ENCODE results near the gene SEMA3G.

SEMA3G gene

GRCh38 chr3:52438579-52439425 lies 6.1 kb downstream of the SEMA3G start:
- no peak for DNase-seq

- DNase-seq: no peak
Observed at GRCh38 chr3:52438104-52438376, 6.9 kb downstream of the SEMA3G start.

- DNase-seq: no peak
Observed at GRCh38 chr3:52437326-52438103, 7.4 kb downstream of the SEMA3G start.

- no peak for DNase-seq
Observed at GRCh38 chr3:52436500-52437149, 8.3 kb downstream of the SEMA3G start.

GRCh38 chr3:52435246-52436101 lies 9.4 kb downstream of the SEMA3G start:
- DNase-seq: no peak

DNA sequence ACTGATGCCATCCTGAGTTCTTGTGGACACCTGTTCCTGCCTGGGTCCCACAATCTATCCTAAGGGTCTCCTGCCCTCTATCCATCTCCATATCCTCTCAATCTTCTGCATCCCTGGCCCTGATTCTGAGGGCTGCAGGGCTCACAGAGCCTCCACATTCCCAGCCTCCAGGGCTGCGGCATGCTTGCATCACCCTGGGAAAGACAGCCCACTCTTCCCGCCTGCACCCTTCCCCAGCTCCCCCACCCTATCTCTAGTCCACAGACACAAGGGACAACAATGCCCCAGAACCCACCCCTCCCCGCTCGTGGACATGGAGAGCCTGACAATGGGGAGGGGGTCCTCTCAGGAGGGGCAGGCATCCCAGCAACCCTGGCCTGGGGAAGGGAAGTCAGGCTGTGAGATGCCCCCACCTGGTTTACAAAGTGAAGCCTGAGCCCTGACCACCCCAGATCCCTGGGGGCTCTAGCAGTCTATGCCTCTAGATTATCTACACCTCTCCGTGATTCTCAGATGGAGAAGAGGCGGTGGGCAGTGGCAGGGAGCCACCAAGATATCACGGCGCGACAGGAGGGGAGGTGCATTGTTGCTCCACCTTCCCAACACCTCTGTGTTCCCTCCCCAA lies 10.3 kb downstream of the SEMA3G start:
- no peak for DNase-seq

DNA sequence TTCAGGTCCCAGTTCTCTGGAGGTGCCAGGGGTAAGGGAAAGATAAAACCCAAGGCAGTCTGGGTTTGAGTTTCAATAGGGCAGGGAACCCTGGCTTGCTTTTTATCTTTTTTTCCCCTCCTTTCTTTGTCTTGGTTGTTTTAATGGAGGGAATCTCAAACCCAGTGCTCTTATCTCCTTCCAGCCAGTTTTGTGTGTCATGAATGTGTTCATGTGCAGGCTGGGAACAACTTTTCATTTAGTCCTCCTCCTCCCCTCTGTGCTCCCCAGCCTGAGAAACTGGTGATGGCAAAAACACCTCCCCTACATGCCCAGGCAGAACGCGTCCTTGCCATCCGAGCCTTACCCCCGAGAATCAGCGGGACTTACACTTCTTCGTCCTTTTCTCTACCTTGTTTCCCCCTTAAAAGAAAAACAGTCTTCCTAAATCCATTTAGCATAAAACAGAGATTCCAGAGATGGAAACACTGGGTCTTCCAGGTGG lies 10.9 kb downstream of the SEMA3G start:
- no peak for DNase-seq

DNA sequence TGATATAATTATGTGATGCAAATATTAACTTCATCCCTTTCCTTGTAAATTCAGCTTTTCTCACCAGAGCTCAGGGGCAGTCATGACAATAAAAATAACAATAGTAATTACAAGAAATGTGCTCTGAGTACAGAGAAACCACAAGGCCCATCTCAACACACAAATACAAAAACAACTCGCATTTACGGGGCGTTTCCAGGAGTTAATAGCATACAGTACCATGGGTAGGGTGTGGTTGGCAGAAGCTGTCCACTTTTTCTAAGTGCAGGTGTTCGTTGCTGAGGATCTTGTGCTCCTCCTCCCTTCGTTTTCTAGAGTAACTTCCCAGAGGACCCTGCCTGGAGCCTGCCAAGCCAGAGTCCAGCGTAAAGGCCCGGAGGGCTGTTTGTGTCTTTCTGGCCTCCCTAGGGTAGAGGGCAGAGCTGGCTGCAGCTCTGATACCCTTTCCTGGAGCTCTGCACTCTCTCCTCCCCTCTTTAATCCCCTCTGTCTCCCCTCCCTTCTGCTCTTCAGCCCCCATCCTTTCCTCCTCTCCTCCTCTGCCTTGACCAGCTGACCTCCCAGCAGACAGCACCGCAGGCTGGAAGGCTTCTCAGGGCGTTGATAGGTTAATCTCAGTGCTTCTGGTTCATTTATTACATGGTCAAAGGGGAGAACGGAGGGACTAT lies 11.4 kb downstream of the SEMA3G start:
- no peak for DNase-seq

GRCh38 chr3:52432691-52433141 lies 12.2 kb downstream of the SEMA3G start:
- DNase-seq: no peak

- DNase-seq: no peak
Observed at GRCh38 chr3:52432225-52432624, 12.7 kb downstream of the SEMA3G start.

DNA sequence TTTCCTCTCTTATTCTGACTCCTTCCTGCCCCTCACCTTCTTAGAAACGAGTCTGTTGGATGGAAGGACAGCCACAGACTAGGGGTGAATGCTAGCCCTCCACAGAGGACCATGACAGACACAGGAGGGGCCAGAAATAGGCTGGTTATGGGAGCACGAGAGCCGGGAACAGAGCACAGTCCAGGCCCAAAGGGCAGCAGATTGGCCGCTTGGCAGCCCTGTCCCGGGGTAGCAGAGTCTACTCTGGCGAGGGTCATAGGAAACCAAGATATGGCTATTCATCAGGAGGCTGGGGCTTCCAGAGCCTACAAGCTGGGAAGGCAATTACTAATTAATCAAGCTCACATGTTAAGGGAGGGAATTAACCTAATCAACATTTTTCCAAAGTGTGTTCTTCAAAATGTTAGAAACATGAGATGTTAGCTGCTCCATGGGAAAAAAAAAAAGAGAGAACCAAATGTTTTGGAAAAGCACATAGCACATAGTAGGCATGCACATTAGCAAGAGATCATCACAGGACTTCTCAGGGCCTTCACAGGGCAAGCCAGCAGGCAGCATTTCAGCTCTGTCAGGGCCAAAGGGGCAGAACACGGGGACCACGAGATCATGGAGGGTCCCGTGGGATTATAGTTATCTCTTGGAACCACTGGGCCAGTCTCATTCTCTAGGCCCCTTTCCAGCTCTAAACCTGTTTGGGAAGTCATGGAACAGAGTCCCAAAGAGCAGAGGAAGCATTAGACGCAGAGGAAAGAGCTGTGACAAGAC lies 13.3 kb downstream of the SEMA3G start:
- DNase-seq: no peak

GRCh38 chr3:52430416-52430810 lies 14.5 kb downstream of the SEMA3G start:
- no peak for DNase-seq

DNA sequence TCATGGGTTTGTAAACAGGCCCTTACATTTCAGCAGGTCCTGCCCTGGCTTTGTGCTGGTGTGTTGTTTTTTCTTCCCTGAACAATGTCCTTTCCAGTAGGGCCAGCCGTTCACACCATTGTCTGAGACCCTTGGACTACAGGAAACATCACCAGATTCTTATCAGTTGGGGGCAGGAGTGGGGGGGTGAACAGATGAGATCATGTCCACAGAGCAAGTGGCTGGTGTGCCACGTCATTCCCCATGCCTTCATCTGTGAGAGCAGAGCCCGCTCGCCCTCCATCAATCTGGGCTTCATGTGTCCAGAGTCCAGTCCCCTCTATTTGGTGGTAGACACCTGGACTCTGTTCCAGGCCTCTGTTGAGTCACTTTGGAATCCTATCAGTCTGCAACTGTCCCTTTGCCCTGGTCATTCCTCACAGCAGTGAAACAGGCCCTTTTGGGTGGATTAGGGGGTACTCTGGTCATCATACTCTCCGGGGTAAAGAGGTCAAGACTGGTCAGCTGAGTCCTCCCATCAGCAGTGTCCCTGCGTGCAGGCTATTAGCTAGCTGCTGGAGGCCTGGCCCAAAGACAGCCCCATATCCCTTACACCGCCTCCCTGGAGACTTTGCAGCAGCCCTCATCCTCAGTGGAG lies 15.0 kb downstream of the SEMA3G start:
- no peak for DNase-seq

- no peak for DNase-seq
Observed at GRCh38 chr3:52429031-52429430, 15.9 kb downstream of the SEMA3G start.

DNA sequence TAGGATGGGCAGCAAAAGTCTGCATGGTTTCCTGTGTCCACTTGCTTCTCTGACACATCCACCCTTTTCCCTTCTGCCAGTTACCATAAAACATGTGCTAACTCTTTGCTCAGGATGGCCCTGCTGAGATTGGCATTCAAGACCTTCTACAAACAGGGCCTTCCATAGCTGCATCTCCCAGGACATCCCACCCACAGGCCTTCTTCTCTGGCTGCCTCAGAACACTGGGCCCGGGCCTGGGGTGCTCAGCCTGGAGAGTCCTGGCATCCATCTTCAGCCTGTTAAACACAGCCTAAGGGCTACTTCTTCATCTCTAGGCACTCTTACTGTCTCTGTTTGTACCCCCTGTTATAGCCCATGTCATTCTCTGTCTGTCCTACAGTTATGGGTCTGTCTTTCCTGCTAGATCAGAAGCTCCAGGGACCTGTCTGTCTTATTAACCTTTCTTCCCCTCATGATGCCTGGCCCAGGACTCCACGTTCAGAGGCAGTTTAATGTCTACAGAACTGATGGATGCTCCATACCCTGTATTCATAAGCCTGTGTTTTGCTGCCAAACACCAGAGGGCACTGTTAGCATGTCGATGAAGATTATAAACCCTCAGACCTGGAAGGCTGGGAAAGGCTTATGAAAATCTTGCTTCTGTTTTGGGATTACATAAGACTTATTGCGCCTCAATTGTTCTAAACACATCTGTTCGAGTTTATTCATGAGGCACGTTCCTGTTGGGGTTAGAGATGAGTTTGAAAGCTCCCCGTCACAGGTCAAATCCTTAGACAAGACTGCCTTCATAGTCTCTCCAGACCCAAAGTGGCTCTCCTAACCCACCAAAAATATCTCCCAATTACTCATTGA lies 16.5 kb downstream of the SEMA3G start:
- peak; percentile 63 for DNase-seq

- no peak for DNase-seq
Observed at GRCh38 chr3:52423173-52423572, 21.7 kb downstream of the SEMA3G start.

DNA sequence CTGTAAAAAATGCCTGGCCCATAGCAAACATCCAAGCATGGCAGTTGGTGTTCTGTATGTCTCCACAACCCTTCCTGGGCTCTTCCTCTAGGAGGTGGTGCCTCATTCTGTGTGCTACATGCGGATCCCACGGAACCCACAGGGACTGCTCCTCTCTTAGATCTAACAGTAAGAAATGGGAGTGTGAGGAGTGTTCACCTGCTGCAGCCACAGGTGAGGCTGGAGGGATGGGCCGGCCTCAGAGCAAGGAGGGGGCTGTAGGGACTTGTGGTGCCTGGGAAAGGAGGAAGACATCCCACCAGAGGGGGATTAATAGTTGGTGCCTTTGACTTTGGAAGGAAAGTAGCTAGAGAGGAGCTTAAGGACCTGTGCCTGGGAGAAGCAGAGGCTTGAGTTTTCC lies 22.2 kb downstream of the SEMA3G start:
- no peak for DNase-seq

- no peak for DNase-seq
Observed at GRCh38 chr3:52420388-52420787, 24.5 kb downstream of the SEMA3G start.

GRCh38 chr3:52415800-52416199 lies 29.1 kb downstream of the SEMA3G start:
- DNase-seq: no peak
